Natural killer cell (primary cell): ENCODE data around the gene ANKFN1. TPM values are rescaled to one million over a fixed set of nuclear protein-coding genes. Genes with fewer than 3 reads are reported as not detected.
A peak's percentile ranks its signal among the peaks of the same experiment; 100 is the strongest.

Source experiments
- ATAC-seq, 3 donors: fragments of 150-1000 bp in 2 of 3; fragments of 200-7000 bp in 1 of 3; cut with Tn5 transposase; 1 replicate in 1 of 3; 2 replicates in 2 of 3; pipeline ENCODE4 v1.10.0; 2021; ENCODE audit warnings: mild to moderate bottlenecking in 2 of 3, moderate library complexity in 2 of 3
- DNase-seq, 2 donors: peaks; one replicate each; pipeline versions ENCODE4 v3.0.0 to v3.0.0-alpha.2; 2013 to 2021; ENCODE audit warnings: mixed read lengths in 1 of 2
- H3K27ac ChIP-seq: one replicate; pipeline ENCODE4 v1.5.1; 2013; ENCODE audit warnings: mild to moderate bottlenecking, low read length
- H3K27me3 ChIP-seq: one replicate; pipeline ENCODE4 v1.6.1; 2013; ENCODE audit warnings: low read length; ENCODE audit not compliant: control insufficient read depth, insufficient read depth
- H3K36me3 ChIP-seq: one replicate; pipeline ENCODE4 v1.6.1; 2013; ENCODE audit warnings: low read length; ENCODE audit not compliant: control insufficient read depth, insufficient read depth
- H3K4me1 ChIP-seq: one replicate; pipeline ENCODE4 v1.6.1; 2013; ENCODE audit warnings: low read length; ENCODE audit not compliant: control insufficient read depth, insufficient read depth
- H3K4me3 ChIP-seq: one replicate; pipeline ENCODE4 v1.5.1; 2013; ENCODE audit warnings: low read length
- H3K9me3 ChIP-seq: one replicate; pipeline ENCODE4 v1.6.1; 2013; ENCODE audit warnings: low read length; ENCODE audit not compliant: control insufficient read depth, insufficient read depth
- H3K27ac Mint-ChIP-seq, 2 donors: one replicate each; pipeline ENCODE4 v1.8.0; 2022; ENCODE audit warnings: mild to moderate bottlenecking in 2 of 2, mixed read lengths in 2 of 2, moderate library complexity in 1 of 2
- H3K27me3 Mint-ChIP-seq, 2 donors: one replicate each; pipeline ENCODE4 v1.8.0; 2022; ENCODE audit warnings: low read depth in 2 of 2, mixed read lengths in 2 of 2
- H3K36me3 Mint-ChIP-seq: one replicate; pipeline ENCODE4 v1.8.0; 2022; ENCODE audit warnings: mixed read lengths
- H3K4me1 Mint-ChIP-seq, 2 donors: one replicate each; pipeline ENCODE4 v1.8.0; 2022; ENCODE audit warnings: mixed read lengths in 2 of 2
- H3K4me3 Mint-ChIP-seq: one replicate; pipeline ENCODE4 v1.8.0; 2022; ENCODE audit warnings: mild to moderate bottlenecking, moderate library complexity, mixed read lengths
- H3K9me3 Mint-ChIP-seq, 2 donors: one replicate each; pipeline ENCODE4 v1.8.0; 2022; ENCODE audit warnings: mixed read lengths in 2 of 2
- WGBS: methylation state at CpG from one replicate; pipeline ENCODE4 v1.1.7; 2013; ENCODE audit warnings: missing lambda C conversion rate; ENCODE audit not compliant: insufficient coverage; 5-methylcytosine and 5-hydroxymethylcytosine counted together
- intact Hi-C: fragments of 100-400 bp; cut with micrococcal nuclease; formaldehyde crosslinking; loops from one replicate; pipeline ENCODE4 v1.14.2; 2022
- total RNA-seq, 4 donors: library from RNA; stranded (reverse); fragments of 120-200 nt in 1 of 4; gene quantifications; one replicate each; pipeline versions ENCODE4 v1.2.3 to v1.2.4, GENCODE V29; 2013 to 2022
- TF ChIP-seq, protein P1 (sequence below): fragments of 200-600 bp; IDR thresholded peaks from one replicate; pipeline ENCODE4 v1.8.0; 2022; ENCODE audit warnings: antibody characterized with exemption

ANKFN1 gene
- total RNA-seq, 3 donors from 2014 or later (not counting 1 experiment from before 2014, with no cell fraction given) = not detected

DNA sequence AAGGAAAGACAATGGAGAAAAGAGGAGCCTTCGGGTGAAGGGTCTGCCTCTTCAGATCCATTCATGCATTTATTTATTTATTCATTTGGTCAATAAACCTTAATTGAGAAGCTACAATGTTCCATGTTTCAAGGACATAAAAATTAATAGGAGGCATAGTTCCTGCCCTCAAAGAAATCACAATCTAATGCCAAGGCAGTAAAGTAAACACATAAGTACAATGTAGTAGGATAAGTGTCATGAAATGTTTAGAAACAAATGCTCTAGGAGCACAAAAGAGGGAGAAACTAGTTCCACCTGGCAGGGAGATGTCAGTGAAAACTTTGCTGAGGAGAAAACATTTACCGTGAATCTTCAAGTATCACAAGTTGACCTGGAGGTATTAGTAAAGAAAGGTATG lies 336.7 kb downstream of the ANKFN1 start:
- Histone ChIP-seq H3K4me1 (no peaks in the 10 kb centered on the region), H3K27me3 (no peaks in the 10 kb centered on the region), H3K4me3 (no peak overlapping the region), H3K36me3 (no peaks in the 10 kb centered on the region), H3K9me3 (no peaks in the 10 kb centered on the region), H3K27ac (no peak overlapping the region)
- Mint-ChIP-seq H3K36me3 (no peaks in the 10 kb centered on the region), H3K27me3 (peaks cover 12 to 16% of the 10 kb centered on the region in 2 donors), H3K9me3 (no peaks in the 10 kb centered on the region), H3K4me3 (no peak overlapping the region), H3K4me1 (no peaks in the 10 kb centered on the region), H3K27ac (no peak overlapping the region)
- intact Hi-C loops = no loop called here
- WGBS = 88% methylated on average over 1 of the region's 2 CpGs
- TF ChIP-seq, protein P1, sequence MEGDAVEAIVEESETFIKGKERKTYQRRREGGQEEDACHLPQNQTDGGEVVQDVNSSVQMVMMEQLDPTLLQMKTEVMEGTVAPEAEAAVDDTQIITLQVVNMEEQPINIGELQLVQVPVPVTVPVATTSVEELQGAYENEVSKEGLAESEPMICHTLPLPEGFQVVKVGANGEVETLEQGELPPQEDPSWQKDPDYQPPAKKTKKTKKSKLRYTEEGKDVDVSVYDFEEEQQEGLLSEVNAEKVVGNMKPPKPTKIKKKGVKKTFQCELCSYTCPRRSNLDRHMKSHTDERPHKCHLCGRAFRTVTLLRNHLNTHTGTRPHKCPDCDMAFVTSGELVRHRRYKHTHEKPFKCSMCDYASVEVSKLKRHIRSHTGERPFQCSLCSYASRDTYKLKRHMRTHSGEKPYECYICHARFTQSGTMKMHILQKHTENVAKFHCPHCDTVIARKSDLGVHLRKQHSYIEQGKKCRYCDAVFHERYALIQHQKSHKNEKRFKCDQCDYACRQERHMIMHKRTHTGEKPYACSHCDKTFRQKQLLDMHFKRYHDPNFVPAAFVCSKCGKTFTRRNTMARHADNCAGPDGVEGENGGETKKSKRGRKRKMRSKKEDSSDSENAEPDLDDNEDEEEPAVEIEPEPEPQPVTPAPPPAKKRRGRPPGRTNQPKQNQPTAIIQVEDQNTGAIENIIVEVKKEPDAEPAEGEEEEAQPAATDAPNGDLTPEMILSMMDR = no peak
- ATAC-seq = no peak
- DNase-seq = no peak

DNA sequence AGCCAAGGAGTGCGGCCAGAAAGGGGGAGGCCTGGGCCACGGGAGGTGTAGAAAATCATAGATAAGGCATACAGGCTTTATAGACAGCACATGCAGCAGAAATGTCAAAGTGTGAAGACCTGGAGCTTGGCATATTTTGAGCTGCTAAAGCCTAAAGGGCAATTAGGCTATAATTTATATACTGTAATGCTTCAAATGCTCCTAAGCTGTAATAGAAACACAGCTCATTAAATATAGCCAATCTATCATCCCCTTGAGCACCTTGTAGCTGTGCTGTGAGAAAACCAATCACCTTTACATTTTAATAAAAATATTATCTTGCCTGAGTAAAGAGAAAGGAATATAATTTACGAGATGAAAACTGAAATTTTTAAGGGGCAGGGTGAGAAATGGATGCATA lies 342.3 kb downstream of the ANKFN1 start:
- Mint-ChIP-seq H3K27me3 (peaks cover 9 to 11% of the 10 kb centered on the region in 2 donors), H3K9me3 (no peaks in the 10 kb centered on the region), H3K27ac (no peak overlapping the region), H3K4me3 (no peak overlapping the region), H3K4me1 (no peaks in the 10 kb centered on the region), H3K36me3 (no peaks in the 10 kb centered on the region)
- Histone ChIP-seq H3K27me3 (no peaks in the 10 kb centered on the region), H3K36me3 (no peaks in the 10 kb centered on the region), H3K9me3 (no peaks in the 10 kb centered on the region), H3K4me1 (no peaks in the 10 kb centered on the region), H3K27ac (no peak overlapping the region), H3K4me3 (no peak overlapping the region)
- WGBS = 92% methylated on average over 3 of the region's 3 CpGs
- no peak for DNase-seq
- TF ChIP-seq, protein P1 = no peak
- intact Hi-C loops = no loop called here
- no peak for ATAC-seq

DNA sequence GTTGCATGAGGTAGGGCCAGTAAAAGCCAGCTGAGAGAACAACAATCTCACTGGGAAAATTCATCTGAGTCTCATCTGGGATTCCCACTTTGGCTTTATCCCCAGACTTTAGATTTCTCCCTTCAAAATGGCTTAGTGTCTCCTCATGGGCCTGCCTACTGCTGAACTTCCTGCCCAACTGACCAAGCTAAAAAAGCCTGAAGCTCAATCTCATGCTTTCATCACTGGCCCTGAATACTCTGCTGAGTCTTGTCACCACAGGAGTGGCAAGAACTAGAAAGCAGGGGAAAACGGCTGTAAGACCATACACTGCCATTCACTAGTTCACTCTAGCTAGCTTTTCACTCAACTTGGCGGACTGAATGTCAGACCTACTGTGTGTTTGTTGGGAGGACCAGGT lies 343.9 kb downstream of the ANKFN1 start:
- no peaks in the 10 kb centered on the region for H3K4me1 Mint-ChIP-seq
- TF ChIP-seq, protein P1 = no peak
- peaks cover 0 to 13% of the 10 kb centered on the region in 2 donors for H3K27me3 Mint-ChIP-seq
- intact Hi-C loops = no loop called here
- Histone ChIP-seq H3K36me3 (no peaks in the 10 kb centered on the region), H3K4me1 (no peaks in the 10 kb centered on the region), H3K27me3 (no peaks in the 10 kb centered on the region), H3K9me3 (no peaks in the 10 kb centered on the region), H3K27ac (no peak overlapping the region), H3K4me3 (no peak overlapping the region)
- ATAC-seq (no peak), DNase-seq (no peak)
- no peaks in the 10 kb centered on the region for H3K9me3 Mint-ChIP-seq
- no peak overlapping the region for H3K27ac Mint-ChIP-seq
- H3K4me3 Mint-ChIP-seq = no peak overlapping the region
- no peaks in the 10 kb centered on the region for H3K36me3 Mint-ChIP-seq
- WGBS = 67% methylated on average over 1 of the region's 2 CpGs

DNA sequence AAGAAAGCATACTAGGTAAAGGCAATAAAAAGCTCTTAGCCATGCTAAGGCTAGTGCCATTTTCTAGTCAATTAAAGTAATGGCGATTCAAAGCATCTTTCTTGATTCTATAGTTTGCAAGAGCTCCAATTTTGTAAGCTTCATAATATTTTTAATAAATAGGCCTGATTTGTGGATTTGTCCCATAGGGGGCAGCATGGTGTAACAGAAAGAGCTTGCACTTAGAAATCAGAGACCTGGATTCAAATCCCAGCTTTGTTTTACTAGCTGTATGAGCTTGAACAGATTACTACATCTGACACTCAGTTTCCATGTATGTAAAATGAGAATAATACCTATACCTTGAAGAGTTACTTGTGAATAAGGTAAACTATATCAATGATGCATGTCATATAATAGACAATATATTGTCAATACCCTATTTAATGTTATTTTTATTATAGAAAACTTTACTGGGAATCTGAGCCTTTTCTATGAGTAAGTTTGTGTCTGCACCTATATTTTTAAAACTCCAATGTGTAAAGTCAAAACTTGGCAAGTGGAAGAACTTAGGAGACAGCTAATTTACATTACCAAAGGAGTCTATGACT lies 346.6 kb downstream of the ANKFN1 start:
- intact Hi-C loops = no loop called here
- ATAC-seq = no peak
- Mint-ChIP-seq H3K36me3 (no peaks in the 10 kb centered on the region), H3K4me3 (no peak overlapping the region), H3K27ac (no peak overlapping the region), H3K4me1 (no peaks in the 10 kb centered on the region), H3K9me3 (no peaks in the 10 kb centered on the region), H3K27me3 (peaks cover 0 to 8% of the 10 kb centered on the region in 2 donors)
- Histone ChIP-seq H3K27me3 (peaks cover 3% of the 10 kb centered on the region), H3K4me3 (no peak overlapping the region), H3K36me3 (no peaks in the 10 kb centered on the region), H3K9me3 (no peaks in the 10 kb centered on the region), H3K27ac (no peak overlapping the region), H3K4me1 (no peaks in the 10 kb centered on the region)
- peak in 1 of 2 donors; percentile 55 for DNase-seq
- TF ChIP-seq, protein P1 = peak; percentile 19
- no CpG with 5 or more reads among the region's 1 CpG for WGBS
